Nephron (organoid): ENCODE measurements around the gene RTN1.

Experiments
- H3K27ac Mint-ChIP-seq, 3 experiments: 2 replicates each; pipeline ENCODE4 v1.8.0; 2020; ENCODE audit warnings: mixed read lengths in 3 of 3, mild to moderate bottlenecking in 2 of 3, moderate library complexity in 1 of 3
- H3K27me3 Mint-ChIP-seq: 2 replicates; pipeline ENCODE4 v1.8.0; 2021; ENCODE audit warnings: low read depth, mild to moderate bottlenecking, moderate library complexity, mixed read lengths
- H3K36me3 Mint-ChIP-seq: 2 replicates; pipeline ENCODE4 v1.8.0; 2020; ENCODE audit warnings: low read depth, mixed read lengths
- H3K4me1 Mint-ChIP-seq: 2 replicates; pipeline ENCODE4 v1.8.0; 2020; ENCODE audit warnings: mixed read lengths
- H3K4me3 Mint-ChIP-seq, 3 experiments: 2 replicates each; pipeline ENCODE4 v1.8.0; 2020; ENCODE audit warnings: mild to moderate bottlenecking in 3 of 3, mixed read lengths in 3 of 3, moderate library complexity in 2 of 3
- H3K9me3 Mint-ChIP-seq: 2 replicates; pipeline ENCODE4 v1.8.0; 2020; ENCODE audit warnings: mixed read lengths
- TF ChIP-seq, protein P1 (sequence below), 3 experiments: fragments of 200-600 bp; sonication (generic); IDR thresholded peaks; one replicate each; pipeline ENCODE4 v1.5.0; 2021; ENCODE audit warnings: antibody characterized with exemption in 3 of 3; ENCODE audit not compliant: unreplicated experiment in 3 of 3

Gene RTN1

DNA sequence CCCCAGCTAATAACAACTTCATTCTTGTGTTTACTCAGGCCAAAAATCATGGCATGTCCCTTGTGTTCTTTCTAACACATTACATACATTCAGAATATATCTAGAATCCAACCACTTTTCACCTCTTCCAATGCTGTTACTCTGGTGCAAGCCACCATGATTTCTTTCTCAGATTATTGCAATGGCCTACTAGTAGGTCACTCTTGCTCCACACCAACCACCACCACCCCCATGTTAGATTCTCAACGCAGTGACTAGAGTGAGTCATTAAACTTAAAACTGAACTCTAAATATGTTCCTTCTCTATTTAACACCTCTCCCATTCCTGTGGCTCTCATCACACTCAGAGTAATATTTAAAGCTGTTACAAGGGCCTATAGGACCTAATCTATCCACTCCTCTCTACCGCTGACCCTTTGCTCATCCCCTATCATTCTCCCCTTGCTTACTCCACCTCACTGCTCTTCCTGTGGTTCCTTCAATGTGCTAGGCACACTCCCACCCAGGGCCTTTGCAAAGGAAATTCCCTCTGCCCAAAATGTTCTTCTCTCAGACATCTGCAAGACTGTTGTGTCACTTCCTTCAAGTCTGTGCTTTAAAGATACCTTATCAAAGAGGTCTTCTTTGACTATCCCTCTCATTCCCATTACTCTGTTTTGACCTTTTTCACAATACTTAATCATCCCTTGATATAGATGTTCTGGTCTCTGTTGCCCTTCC, 6.6 kb downstream of the RTN1 start:
- peaks cover 11% of the 10 kb centered on the region for H3K27me3 Mint-ChIP-seq
- no peaks in the 10 kb centered on the region for H3K4me1 Mint-ChIP-seq
- TF ChIP-seq, protein P1, sequence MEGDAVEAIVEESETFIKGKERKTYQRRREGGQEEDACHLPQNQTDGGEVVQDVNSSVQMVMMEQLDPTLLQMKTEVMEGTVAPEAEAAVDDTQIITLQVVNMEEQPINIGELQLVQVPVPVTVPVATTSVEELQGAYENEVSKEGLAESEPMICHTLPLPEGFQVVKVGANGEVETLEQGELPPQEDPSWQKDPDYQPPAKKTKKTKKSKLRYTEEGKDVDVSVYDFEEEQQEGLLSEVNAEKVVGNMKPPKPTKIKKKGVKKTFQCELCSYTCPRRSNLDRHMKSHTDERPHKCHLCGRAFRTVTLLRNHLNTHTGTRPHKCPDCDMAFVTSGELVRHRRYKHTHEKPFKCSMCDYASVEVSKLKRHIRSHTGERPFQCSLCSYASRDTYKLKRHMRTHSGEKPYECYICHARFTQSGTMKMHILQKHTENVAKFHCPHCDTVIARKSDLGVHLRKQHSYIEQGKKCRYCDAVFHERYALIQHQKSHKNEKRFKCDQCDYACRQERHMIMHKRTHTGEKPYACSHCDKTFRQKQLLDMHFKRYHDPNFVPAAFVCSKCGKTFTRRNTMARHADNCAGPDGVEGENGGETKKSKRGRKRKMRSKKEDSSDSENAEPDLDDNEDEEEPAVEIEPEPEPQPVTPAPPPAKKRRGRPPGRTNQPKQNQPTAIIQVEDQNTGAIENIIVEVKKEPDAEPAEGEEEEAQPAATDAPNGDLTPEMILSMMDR (IDR thresholded peaks at IDR 0.05; ENCODE audit: unreplicated experiment in 3 of 3): no peak
- H3K27ac Mint-ChIP-seq: no peak overlapping the region
- H3K4me3 Mint-ChIP-seq: no peak overlapping the region
- no peaks in the 10 kb centered on the region for H3K36me3 Mint-ChIP-seq
- peaks cover 7% of the 10 kb centered on the region for H3K9me3 Mint-ChIP-seq

- TF ChIP-seq, protein P1 (IDR thresholded peaks at IDR 0.05; ENCODE audit: unreplicated experiment in 3 of 3): no peak
- H3K27me3 Mint-ChIP-seq: peaks cover 11% of the 10 kb centered on the region
- H3K9me3 Mint-ChIP-seq: peaks cover 16% of the 10 kb centered on the region
- no peak overlapping the region for H3K27ac Mint-ChIP-seq
- no peak overlapping the region for H3K4me3 Mint-ChIP-seq
- H3K4me1 Mint-ChIP-seq: no peaks in the 10 kb centered on the region
- no peaks in the 10 kb centered on the region for H3K36me3 Mint-ChIP-seq
Observed at GRCh38 chr14:59857328-59857727, 13.2 kb downstream of the RTN1 start.

DNA sequence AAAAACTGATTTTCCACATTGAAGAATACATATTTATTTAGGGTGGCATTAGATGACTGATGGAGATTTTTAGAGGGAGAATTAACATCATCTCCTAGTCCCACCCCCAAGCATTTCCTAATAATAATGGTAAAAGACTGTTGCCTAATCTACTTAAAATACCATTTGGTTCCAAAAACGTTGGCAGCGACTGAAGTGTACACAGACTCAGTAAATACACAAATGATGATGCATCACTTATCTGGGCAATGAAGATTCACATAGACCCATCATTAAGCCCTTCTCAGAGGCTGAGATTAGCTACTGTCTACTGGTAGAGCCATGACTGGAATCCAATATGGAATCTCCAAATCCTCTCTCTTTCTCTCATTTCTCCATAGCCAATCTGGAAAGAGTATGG, 18.2 kb downstream of the RTN1 start:
- Mint-ChIP-seq H3K36me3 (no peaks in the 10 kb centered on the region), H3K27ac (no peak overlapping the region), H3K27me3 (peaks cover 4% of the 10 kb centered on the region), H3K4me1 (no peaks in the 10 kb centered on the region), H3K9me3 (peaks cover 4% of the 10 kb centered on the region), H3K4me3 (no peak overlapping the region)
- TF ChIP-seq, protein P1 (IDR thresholded peaks at IDR 0.05; ENCODE audit: unreplicated experiment in 3 of 3): no peak

GRCh38 chr14:59850458-59850857, 20.1 kb downstream of the RTN1 start:
- Mint-ChIP-seq H3K36me3 (no peaks in the 10 kb centered on the region), H3K9me3 (no peaks in the 10 kb centered on the region), H3K27me3 (peaks cover 4% of the 10 kb centered on the region), H3K4me3 (no peak overlapping the region), H3K27ac (no peak overlapping the region), H3K4me1 (no peaks in the 10 kb centered on the region)
- TF ChIP-seq, protein P1 (IDR thresholded peaks at IDR 0.05; ENCODE audit: unreplicated experiment in 3 of 3): no peak

GRCh38 chr14:59849411-59850130, 21.0 kb downstream of the RTN1 start:
- Mint-ChIP-seq H3K27me3 (peaks cover 4% of the 10 kb centered on the region), H3K4me1 (no peaks in the 10 kb centered on the region), H3K27ac (no peak overlapping the region), H3K9me3 (no peaks in the 10 kb centered on the region), H3K36me3 (no peaks in the 10 kb centered on the region), H3K4me3 (no peak overlapping the region)
- TF ChIP-seq, protein P1 (IDR thresholded peaks at IDR 0.05; ENCODE audit: unreplicated experiment in 3 of 3): no peak
